Measurements from ENCODE around the gene PHLDB1.
"Not testable (repeated sequence)": the region's sequence is repeated elsewhere in the genome, so short reads cannot be mapped to it uniquely, and the experiment has no call there.

Gene PHLDB1

GRCh38 chr11:118610225-118610772 is 2.9 kb downstream of the PHLDB1 start:
- Histone ChIP-seq H2AFZ (ENCODE audit: low read depth, low read length) (no peak overlapping the region), H3K9ac (ENCODE audit: low read depth, low read length) (no peak overlapping the region), H4K20me1 (ENCODE audit: insufficient read depth, low read length) (peaks cover 11% of the 10 kb centered on the region), H3K9me3 (ENCODE audit: insufficient read depth, low read length, severe bottlenecking) (no peaks in the 10 kb centered on the region), H3K4me1 (ENCODE audit: insufficient read depth, low read length) (peaks cover 24% of the 10 kb centered on the region), H3K27me3 (ENCODE audit: insufficient read depth, low read length, poor library complexity) (peaks cover 79% of the 10 kb centered on the region), H3K27ac (ENCODE audit: low read length) (no peak overlapping the region), H3K4me2 (ENCODE audit: insufficient read depth, low read length) (peak overlapping the region; percentile 46), H3K4me3 (ENCODE audit: low read depth in 1 of 2, low read length in 2 of 2) (no peak overlapping the region), H3K36me3 (ENCODE audit: insufficient read depth, low read length) (no peaks in the 10 kb centered on the region), H3K79me2 (ENCODE audit: insufficient read depth, low read length) (no peaks in the 10 kb centered on the region)
- TF ChIP-seq CTCF (IDR thresholded peaks at IDR 0.05; ENCODE audit: borderline replicate concordance, extremely low read depth, low read length, poor library complexity, severe bottlenecking) = no peak
- TF ChIP-seq EZH2 (IDR thresholded peaks at IDR 0.05; ENCODE audit: borderline replicate concordance, low read depth, low read length, severe bottlenecking) = no peak
- DNase-seq = no peak
- no peak for ATAC-seq (ENCODE audit: insufficient read depth, low read depth)

- peak; percentile 64 for DNase-seq
- Histone ChIP-seq H3K4me1 (ENCODE audit: insufficient read depth, low read length) (peaks cover 24% of the 10 kb centered on the region), H3K9me3 (ENCODE audit: insufficient read depth, low read length, severe bottlenecking) (no peaks in the 10 kb centered on the region), H3K4me2 (ENCODE audit: insufficient read depth, low read length) (peak overlapping the region; percentile 46), H4K20me1 (ENCODE audit: insufficient read depth, low read length) (peaks cover 11% of the 10 kb centered on the region), H3K27ac (ENCODE audit: low read length) (no peak overlapping the region), H3K4me3 (ENCODE audit: low read depth in 1 of 2, low read length in 2 of 2) (no peak overlapping the region), H3K79me2 (ENCODE audit: insufficient read depth, low read length) (no peaks in the 10 kb centered on the region), H3K36me3 (ENCODE audit: insufficient read depth, low read length) (no peaks in the 10 kb centered on the region), H2AFZ (ENCODE audit: low read depth, low read length) (no peak overlapping the region), H3K9ac (ENCODE audit: low read depth, low read length) (no peak overlapping the region), H3K27me3 (ENCODE audit: insufficient read depth, low read length, poor library complexity) (peaks cover 76% of the 10 kb centered on the region)
- ATAC-seq (ENCODE audit: insufficient read depth, low read depth) = peak; percentile 66
- no peak for TF ChIP-seq EZH2 (IDR thresholded peaks at IDR 0.05; ENCODE audit: borderline replicate concordance, low read depth, low read length, severe bottlenecking)
- peak; percentile 84 for TF ChIP-seq CTCF (IDR thresholded peaks at IDR 0.05; ENCODE audit: borderline replicate concordance, extremely low read depth, low read length, poor library complexity, severe bottlenecking)
Observed at GRCh38 chr11:118610773-118611432, 3.5 kb downstream of the PHLDB1 start.

GRCh38 chr11:118611433-118611795 is 4.0 kb downstream of the PHLDB1 start:
- not testable (repeated sequence) for H3K9me3 ChIP-seq (ENCODE audit: insufficient read depth, low read length, severe bottlenecking); H3K79me2 ChIP-seq (ENCODE audit: insufficient read depth, low read length); H3K9ac ChIP-seq (ENCODE audit: low read depth, low read length); ATAC-seq (ENCODE audit: insufficient read depth, low read depth); H3K4me3 ChIP-seq (ENCODE audit: low read depth in 1 of 2, low read length in 2 of 2); H3K27ac ChIP-seq (ENCODE audit: low read length); H3K36me3 ChIP-seq (ENCODE audit: insufficient read depth, low read length); H2AFZ ChIP-seq (ENCODE audit: low read depth, low read length); DNase-seq; H3K4me2 ChIP-seq (ENCODE audit: insufficient read depth, low read length)
- H3K4me1 ChIP-seq (ENCODE audit: insufficient read depth, low read length) = peaks cover 24% of the 10 kb centered on the region
- H4K20me1 ChIP-seq (ENCODE audit: insufficient read depth, low read length) = peaks cover 11% of the 10 kb centered on the region
- peaks cover 73% of the 10 kb centered on the region for H3K27me3 ChIP-seq (ENCODE audit: insufficient read depth, low read length, poor library complexity)

GRCh38 chr11:118612378-118612777 is 5.0 kb downstream of the PHLDB1 start:
- no peak for ATAC-seq (ENCODE audit: insufficient read depth, low read depth)
- peaks cover 24% of the 10 kb centered on the region for H3K4me1 ChIP-seq (ENCODE audit: insufficient read depth, low read length)
- H3K9ac ChIP-seq (ENCODE audit: low read depth, low read length) = no peak overlapping the region
- H3K4me2 ChIP-seq (ENCODE audit: insufficient read depth, low read length) = no peak overlapping the region
- H3K27ac ChIP-seq (ENCODE audit: low read length) = no peak overlapping the region
- no peak for DNase-seq
- peaks cover 65% of the 10 kb centered on the region for H3K27me3 ChIP-seq (ENCODE audit: insufficient read depth, low read length, poor library complexity)
- TF ChIP-seq EZH2 (IDR thresholded peaks at IDR 0.05; ENCODE audit: borderline replicate concordance, low read depth, low read length, severe bottlenecking) (no peak), CTCF (IDR thresholded peaks at IDR 0.05; ENCODE audit: borderline replicate concordance, extremely low read depth, low read length, poor library complexity, severe bottlenecking) (no peak)
- H3K79me2 ChIP-seq (ENCODE audit: insufficient read depth, low read length) = no peaks in the 10 kb centered on the region
- H4K20me1 ChIP-seq (ENCODE audit: insufficient read depth, low read length) = peaks cover 11% of the 10 kb centered on the region
- H3K4me3 ChIP-seq (ENCODE audit: low read depth in 1 of 2, low read length in 2 of 2) = no peak overlapping the region
- H2AFZ ChIP-seq (ENCODE audit: low read depth, low read length) = no peak overlapping the region
- H3K9me3 ChIP-seq (ENCODE audit: insufficient read depth, low read length, severe bottlenecking) = no peaks in the 10 kb centered on the region
- no peaks in the 10 kb centered on the region for H3K36me3 ChIP-seq (ENCODE audit: insufficient read depth, low read length)

Data from DND-41 (cell line).